H1 (cell line): Measurements from ENCODE around the gene CCNY. TPM values are rescaled to one million over a fixed set of nuclear protein-coding genes. Genes with fewer than 3 reads are reported as not detected.

Experiments used
- CHD1 ChIP-seq: IDR thresholded peaks from 2 replicates; pipeline ENCODE4 v1.6.1; 2012; ENCODE audit warnings: low read depth, low read length, improper control_type of control experiment
- CHD7 ChIP-seq: fragments of 300-600 bp; sonication (generic); IDR thresholded peaks from 2 replicates; pipeline ENCODE4 v1.7.1; 2012; ENCODE audit warnings: low read length, moderate library complexity, mild to moderate bottlenecking, inconsistent platforms; ENCODE audit not compliant: insufficient replicate concordance
- E2F6 ChIP-seq: IDR thresholded peaks from 2 replicates; pipeline ENCODE4 v1.6.1; 2012; ENCODE audit warnings: inconsistent platforms
- KDM1A ChIP-seq: fragments of 200-600, 300-600 bp; sonication (generic); IDR thresholded peaks from 2 replicates; pipeline ENCODE4 v1.7.1; 2016; ENCODE audit warnings: mild to moderate bottlenecking, low read length, borderline replicate concordance
- YY1 ChIP-seq: IDR thresholded peaks from 2 replicates; pipeline ENCODE4 v1.6.1; 2011; ENCODE audit warnings: low read depth, mild to moderate bottlenecking, low read length
- polyA plus RNA-seq, 7 experiments: library from polyadenylated mRNA; depleted of rRNA in 3 of 7; stranded (reverse) in 5 of 7; unstranded in 2 of 7; fragments of >200 nt in 5 of 7; fragments of 200-250 nt in 2 of 7; gene quantifications; 1 replicate in 5 of 7; 2 replicates in 1 of 7; 4 replicates in 1 of 7; pipeline versions ENCODE4 v1.2.1 to v1.2.3, GENCODE V29; 2011 to 2013; ENCODE audit warnings: missing spikeins in 2 of 7, mixed read lengths in 2 of 7
- total RNA-seq: library from RNA; stranded (reverse); fragmentation: NEBNext Ultra II Directional; extraction: Animal tissue kit (Norgen Biotek cat#: 25700); gene quantifications from 2 replicates; pipeline ENCODE4 v1.2.1, GENCODE V29; 2021

Gene CCNY
- total and polyA plus RNA-seq, 2 of the 8 experiments (the other 6 are each of a cell fraction or from before 2014, with no cell fraction given) = 25.3 to 68.2 TPM

GRCh38 chr10:35507519-35508109 lies 171.3 kb downstream of the CCNY start (continued):
- no peak for TF ChIP-seq CHD7
- no peak for TF ChIP-seq KDM1A
- TF ChIP-seq CHD1 = no peak
- TF ChIP-seq E2F6 = no peak
- TF ChIP-seq YY1 = no peak
